HepG2 (cell line): ENCODE data around the gene USF1. TPM values are rescaled to one million over a fixed set of nuclear protein-coding genes. Genes with fewer than 3 reads are reported as not detected.

ENCODE experiments used
- AFF4 ChIP-seq: sonication (generic); formaldehyde crosslinking; IDR thresholded peaks from 2 replicates; pipeline ENCODE4 v1.4.0; 2020; ENCODE audit warnings: missing genetic modification reagents
- EHMT2 ChIP-seq: fragments of 200-600 bp; sonication (generic); IDR thresholded peaks from 2 replicates; pipeline ENCODE4 v1.7.0; 2017; ENCODE audit warnings: antibody characterized with exemption, low read depth, low read length, borderline replicate concordance
- ELF1 ChIP-seq: sonication (generic); formaldehyde crosslinking; IDR thresholded peaks from 2 replicates; pipeline ENCODE4 v1.4.0; 2020; ENCODE audit warnings: missing genetic modification reagents
- HNRNPLL ChIP-seq: fragments of 200-400 bp; formaldehyde crosslinking; IDR thresholded peaks from 2 replicates; pipeline ENCODE4 v1.6.1; 2017; ENCODE audit warnings: mild to moderate bottlenecking, low read depth, low read length; ENCODE audit not compliant: poor library complexity, severe bottlenecking
- IKZF5 ChIP-seq: IDR thresholded peaks from 2 replicates; pipeline ENCODE4 v1.6.1; 2018; ENCODE audit warnings: missing genetic modification reagents, mild to moderate bottlenecking, missing compliant biosample characterization
- KLF16 ChIP-seq, 2 experiments: sonication (generic) in 1 of 2; formaldehyde crosslinking in 1 of 2; IDR thresholded peaks; 2 replicates each; pipeline versions ENCODE4 v1.6.1 to v1.8.0; 2016 to 2023; ENCODE audit warnings: missing genetic modification reagents in 2 of 2, missing compliant biosample characterization in 1 of 2
- PHF20 ChIP-seq: sonication (generic); formaldehyde crosslinking; IDR thresholded peaks from 2 replicates; pipeline ENCODE4 v1.5.0; 2020; ENCODE audit warnings: mild to moderate bottlenecking, missing genetic modification reagents
- POGZ ChIP-seq: sonication (generic); formaldehyde crosslinking; IDR thresholded peaks from 2 replicates; pipeline ENCODE4 v1.4.0; 2020; ENCODE audit warnings: mild to moderate bottlenecking, missing genetic modification reagents
- POLR2A ChIP-seq, 2 experiments: IDR thresholded peaks; 2 replicates each; pipeline ENCODE4 v1.6.1; 2011; ENCODE audit warnings: low read depth in 2 of 2, low read length in 2 of 2, mild to moderate bottlenecking in 1 of 2, moderate library complexity in 1 of 2; ENCODE audit not compliant: insufficient read depth in 1 of 2
- SSRP1 ChIP-seq: IDR thresholded peaks from 2 replicates; pipeline ENCODE4 v1.6.1; 2016; ENCODE audit warnings: control low read depth
- TEAD3 ChIP-seq: optimal IDR thresholded peaks from 2 replicates; pipeline ENCODE3; 2016; ENCODE audit warnings: borderline replicate concordance
- TGIF2 ChIP-seq: IDR thresholded peaks from 2 replicates; pipeline ENCODE4 v1.6.1; 2016; ENCODE audit warnings: control low read depth, missing compliant biosample characterization
- TRIM24 ChIP-seq: sonication (generic); formaldehyde crosslinking; IDR thresholded peaks from 2 replicates; pipeline ENCODE4 v1.8.0; 2022; ENCODE audit warnings: mild to moderate bottlenecking, missing genetic modification reagents
- ZBTB7B ChIP-seq: sonication (generic); formaldehyde crosslinking; IDR thresholded peaks from 2 replicates; pipeline ENCODE4 v1.4.0; 2020; ENCODE audit warnings: missing genetic modification reagents
- ZFP1 ChIP-seq: IDR thresholded peaks from 2 replicates; pipeline ENCODE4 v1.6.1; 2016
- ZMYM2 ChIP-seq: sonication (generic); formaldehyde crosslinking; IDR thresholded peaks from 2 replicates; pipeline ENCODE4 v1.8.0; 2022; ENCODE audit warnings: mild to moderate bottlenecking, missing genetic modification reagents
- ZMYM3 ChIP-seq: sonication (generic); formaldehyde crosslinking; IDR thresholded peaks from 2 replicates; pipeline ENCODE4 v1.5.1; 2020; ENCODE audit warnings: mild to moderate bottlenecking, missing genetic modification reagents
- ZNF138 ChIP-seq: sonication (generic); formaldehyde crosslinking; IDR thresholded peaks from 2 replicates; pipeline ENCODE4 v1.5.0; 2020; ENCODE audit warnings: mild to moderate bottlenecking, low read depth, missing genetic modification reagents
- ZNF274 ChIP-seq: sonication (generic); formaldehyde crosslinking; IDR thresholded peaks from 2 replicates; pipeline ENCODE4 v1.5.1; 2020; ENCODE audit warnings: mild to moderate bottlenecking, missing genetic modification reagents
- ZNF512 ChIP-seq: sonication (generic); formaldehyde crosslinking; IDR thresholded peaks from 2 replicates; pipeline ENCODE4 v1.4.0; 2020; ENCODE audit warnings: mild to moderate bottlenecking, missing genetic modification reagents
- ZNF546 ChIP-seq: sonication (generic); formaldehyde crosslinking; conservative IDR thresholded peaks from 2 replicates; pipeline ENCODE4 v1.8.1; 2023; ENCODE audit warnings: mild to moderate bottlenecking, missing genetic modification reagents
- ZNF549 ChIP-seq: sonication (generic); formaldehyde crosslinking; IDR thresholded peaks from 2 replicates; pipeline ENCODE4 v1.5.0; 2020; ENCODE audit warnings: missing genetic modification reagents
- polyA plus RNA-seq, 8 experiments: library from polyadenylated mRNA; depleted of rRNA in 3 of 8; stranded (reverse) in 7 of 8; unstranded in 1 of 8; fragments of >200 nt; fragmentation: Illumina TruSeq in 4 of 8; extraction: Trizol in 4 of 8; gene quantifications; 2 replicates each; pipeline versions ENCODE4 v1.2.1 to v1.2.3, GENCODE V29; 2011 to 2016; ENCODE audit warnings: low read depth in 4 of 8, missing spikeins in 1 of 8, mixed read lengths in 1 of 8; ENCODE audit not compliant: insufficient read depth in 1 of 8
- total RNA-seq, 5 experiments: library from RNA; depleted of rRNA; stranded (reverse); fragments of >200 nt; fragmentation: Illumina TruSeq; extraction: Trizol; gene quantifications; 2 replicates each; pipeline ENCODE4 v1.2.3, GENCODE V29; 2016; ENCODE audit warnings: low read depth in 1 of 5
- TF ChIP-seq, protein P1 (sequence below): sonication (generic); formaldehyde crosslinking; IDR thresholded peaks from 2 replicates; pipeline ENCODE4 v1.4.0; 2020; ENCODE audit warnings: missing genetic modification reagents

The USF1 gene
- total and polyA plus RNA-seq, 2 of the 13 experiments (the other 11 are each of a cell fraction or from before 2014, with no cell fraction given) = 26.9 to 39.4 TPM

GRCh38 chr1:161013488-161014230 lies 32.1 kb downstream of the USF1 start (continued):
- no peak for TF ChIP-seq EHMT2
- peak; percentile 83 for TF ChIP-seq POGZ (CRISPR knock-in tag)
- no peak for TF ChIP-seq ZNF549
- TF ChIP-seq ZNF512 = no peak
- no peak for TF ChIP-seq HNRNPLL
- TF ChIP-seq TEAD3 (CRISPR knock-in tag) = no peak
- peak; percentile 92 for TF ChIP-seq ZFP1 (CRISPR knock-in tag)
- no peak for TF ChIP-seq ZNF546 (CRISPR knock-in tag)
- peak; percentile 77 for TF ChIP-seq ZMYM2
- TF ChIP-seq ZBTB7B (CRISPR knock-in tag) = peak; percentile 94
- peak in 1 of 2 experiments; percentile 96; a peak in 1 of 4 replicates for TF ChIP-seq KLF16 (CRISPR knock-in tag; IDR thresholded peaks at IDR 0.05)
- peak; percentile 95 for TF ChIP-seq IKZF5
- peak; percentile 27 to 70; a peak in 3 of 4 replicates for TF ChIP-seq POLR2A (IDR thresholded peaks at IDR 0.05; ENCODE audit: insufficient read depth in 1 of 2, low read depth in 2 of 2, low read length in 2 of 2)
- TF ChIP-seq TGIF2 (CRISPR knock-in tag) = peak; percentile 85
- TF ChIP-seq AFF4 (CRISPR knock-in tag) = no peak
- TF ChIP-seq ELF1 (CRISPR knock-in tag) = peak; percentile 93
- TF ChIP-seq ZMYM3 (CRISPR knock-in tag) = peak; percentile 74
- TF ChIP-seq ZNF274 (CRISPR knock-in tag) = peak; percentile 23; the same call in 1 of the 2 replicates
- TF ChIP-seq TRIM24 (CRISPR knock-in tag) = peak; percentile 92
- TF ChIP-seq ZNF138 = no peak
- peak; percentile 72 for TF ChIP-seq PHF20 (CRISPR knock-in tag)
- TF ChIP-seq, protein P1, sequence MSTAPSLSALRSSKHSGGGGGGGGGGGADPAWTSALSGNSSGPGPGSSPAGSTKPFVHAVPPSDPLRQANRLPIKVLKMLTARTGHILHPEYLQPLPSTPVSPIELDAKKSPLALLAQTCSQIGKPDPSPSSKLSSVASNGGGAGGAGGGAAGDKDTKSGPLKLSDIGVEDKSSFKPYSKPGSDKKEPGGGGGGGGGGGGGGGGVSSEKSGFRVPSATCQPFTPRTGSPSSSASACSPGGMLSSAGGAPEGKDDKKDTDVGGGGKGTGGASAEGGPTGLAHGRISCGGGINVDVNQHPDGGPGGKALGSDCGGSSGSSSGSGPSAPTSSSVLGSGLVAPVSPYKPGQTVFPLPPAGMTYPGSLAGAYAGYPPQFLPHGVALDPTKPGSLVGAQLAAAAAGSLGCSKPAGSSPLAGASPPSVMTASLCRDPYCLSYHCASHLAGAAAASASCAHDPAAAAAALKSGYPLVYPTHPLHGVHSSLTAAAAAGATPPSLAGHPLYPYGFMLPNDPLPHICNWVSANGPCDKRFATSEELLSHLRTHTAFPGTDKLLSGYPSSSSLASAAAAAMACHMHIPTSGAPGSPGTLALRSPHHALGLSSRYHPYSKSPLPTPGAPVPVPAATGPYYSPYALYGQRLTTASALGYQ = peak; percentile 90
- TF ChIP-seq SSRP1 (CRISPR knock-in tag) = peak; percentile 94
